Astrocyte of the cerebellum (primary cell): ENCODE measurements around the gene TMEM163.

Experiments
- DNase-seq: peaks from one replicate; pipeline ENCODE4 v3.0.0-alpha.2; 2011; ENCODE audit warnings: low read depth
- H3K4me3 ChIP-seq: 2 replicates; pipeline ENCODE4 v1.5.1; 2011; ENCODE audit warnings: mild to moderate bottlenecking, low read depth, low read length, moderate library complexity
- in situ Hi-C: cut with HindIII; loops from 2 replicates; pipeline ENCODE4 v1.10.0; 2017; ENCODE audit warnings: low sequenced_read_pairs
- TF ChIP-seq, protein P1 (sequence below): IDR thresholded peaks from 2 replicates; pipeline ENCODE4 v1.5.1; 2012; ENCODE audit warnings: low read length, low read depth, moderate library complexity, mild to moderate bottlenecking; ENCODE audit errors: missing control alignments

TMEM163 gene

DNA sequence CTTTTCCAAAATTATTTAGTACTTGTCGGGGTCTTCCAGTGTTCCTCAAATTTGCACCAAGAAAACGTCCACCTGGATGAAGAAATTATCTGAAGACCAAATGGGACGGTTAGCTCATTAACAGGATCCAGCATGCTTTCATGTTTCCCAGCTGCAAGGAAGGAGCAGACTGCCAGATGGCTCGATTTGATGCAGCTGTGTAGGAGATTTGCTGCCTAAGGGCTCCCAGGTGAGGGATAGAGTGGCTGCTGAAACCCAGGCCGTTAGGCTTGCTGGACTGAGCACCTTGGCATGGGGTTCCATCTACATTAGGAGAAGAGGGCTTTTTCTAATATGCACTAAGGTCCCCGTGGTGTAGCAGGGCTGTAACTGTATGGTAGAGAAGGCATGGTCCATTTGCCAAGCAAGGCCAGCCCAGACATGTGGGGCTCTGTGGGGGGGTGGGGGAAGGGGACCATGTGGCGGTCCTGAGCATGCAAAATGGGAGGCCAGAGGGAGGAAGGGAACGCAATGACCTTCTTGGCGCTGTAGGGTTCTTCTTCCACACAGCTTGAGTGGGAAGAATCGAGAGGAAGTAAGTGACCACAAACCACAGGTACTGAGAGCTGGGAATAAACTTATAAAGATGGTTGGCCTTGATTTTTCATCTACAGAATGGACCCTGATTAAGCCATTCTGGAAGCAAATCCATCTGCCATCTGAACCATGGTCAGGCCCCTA lies 144.0 kb downstream of the TMEM163 start:
- no peak for DNase-seq
- TF ChIP-seq, protein P1, sequence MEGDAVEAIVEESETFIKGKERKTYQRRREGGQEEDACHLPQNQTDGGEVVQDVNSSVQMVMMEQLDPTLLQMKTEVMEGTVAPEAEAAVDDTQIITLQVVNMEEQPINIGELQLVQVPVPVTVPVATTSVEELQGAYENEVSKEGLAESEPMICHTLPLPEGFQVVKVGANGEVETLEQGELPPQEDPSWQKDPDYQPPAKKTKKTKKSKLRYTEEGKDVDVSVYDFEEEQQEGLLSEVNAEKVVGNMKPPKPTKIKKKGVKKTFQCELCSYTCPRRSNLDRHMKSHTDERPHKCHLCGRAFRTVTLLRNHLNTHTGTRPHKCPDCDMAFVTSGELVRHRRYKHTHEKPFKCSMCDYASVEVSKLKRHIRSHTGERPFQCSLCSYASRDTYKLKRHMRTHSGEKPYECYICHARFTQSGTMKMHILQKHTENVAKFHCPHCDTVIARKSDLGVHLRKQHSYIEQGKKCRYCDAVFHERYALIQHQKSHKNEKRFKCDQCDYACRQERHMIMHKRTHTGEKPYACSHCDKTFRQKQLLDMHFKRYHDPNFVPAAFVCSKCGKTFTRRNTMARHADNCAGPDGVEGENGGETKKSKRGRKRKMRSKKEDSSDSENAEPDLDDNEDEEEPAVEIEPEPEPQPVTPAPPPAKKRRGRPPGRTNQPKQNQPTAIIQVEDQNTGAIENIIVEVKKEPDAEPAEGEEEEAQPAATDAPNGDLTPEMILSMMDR: no peak
- in situ Hi-C loops: no loop called here

GRCh38 chr2:134573724-134574123 lies 145.1 kb downstream of the TMEM163 start:
- no peak for DNase-seq
- in situ Hi-C loops: no loop called here
- TF ChIP-seq, protein P1: no peak
- H3K4me3 ChIP-seq: no peak overlapping the region

More for the DNA sequence above, 144.0 kb downstream of the TMEM163 start:
- no peak overlapping the region for H3K4me3 ChIP-seq

GRCh38 chr2:134573085-134573370 lies 145.8 kb downstream of the TMEM163 start:
- TF ChIP-seq, protein P1: no peak
- in situ Hi-C loops: no loop called here
- no peak for DNase-seq
- no peak overlapping the region for H3K4me3 ChIP-seq

DNA sequence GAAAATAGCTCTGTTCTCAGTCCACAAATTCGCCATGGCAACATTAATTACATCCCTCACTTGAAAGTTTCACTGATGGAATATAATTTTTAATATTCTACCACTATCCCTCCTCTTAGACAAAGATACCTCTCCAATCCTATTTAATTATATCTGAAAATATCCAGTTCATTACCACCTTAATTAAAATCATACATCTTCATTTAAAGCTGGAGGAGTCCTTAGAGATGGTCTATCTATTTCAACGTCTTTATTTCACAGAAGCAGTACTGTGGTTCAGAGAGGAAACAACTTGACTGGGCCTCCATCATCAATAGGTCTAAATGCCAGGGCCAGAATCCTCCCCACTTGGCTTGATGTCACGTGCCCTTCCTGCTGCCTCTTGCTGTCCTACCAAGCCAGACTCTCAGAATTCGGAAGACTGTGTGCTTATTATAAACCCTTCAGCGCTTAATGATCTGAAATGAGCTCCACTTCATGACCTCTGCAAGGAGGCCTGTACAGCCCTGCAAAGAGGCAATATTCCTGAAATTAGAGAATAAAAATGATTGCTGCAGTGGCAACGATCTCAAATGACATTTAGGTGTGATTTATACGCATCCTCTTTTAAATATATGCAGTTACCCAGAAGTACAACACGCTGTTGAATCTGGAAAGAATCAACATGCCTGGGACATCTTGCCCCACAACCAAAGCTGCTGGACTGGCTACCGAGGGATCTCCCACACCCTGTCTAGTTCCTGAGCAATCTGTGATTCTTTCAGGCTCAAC lies 146.3 kb downstream of the TMEM163 start:
- TF ChIP-seq, protein P1: no peak
- in situ Hi-C loops: no loop called here
- H3K4me3 ChIP-seq: no peak overlapping the region

GRCh38 chr2:134570676-134571075 lies 148.1 kb downstream of the TMEM163 start:
- in situ Hi-C loops: no loop called here
- H3K4me3 ChIP-seq: no peak overlapping the region
- DNase-seq: no peak
- TF ChIP-seq, protein P1: no peak

More for the DNA sequence above, 146.3 kb downstream of the TMEM163 start:
- DNase-seq: no peak

DNA sequence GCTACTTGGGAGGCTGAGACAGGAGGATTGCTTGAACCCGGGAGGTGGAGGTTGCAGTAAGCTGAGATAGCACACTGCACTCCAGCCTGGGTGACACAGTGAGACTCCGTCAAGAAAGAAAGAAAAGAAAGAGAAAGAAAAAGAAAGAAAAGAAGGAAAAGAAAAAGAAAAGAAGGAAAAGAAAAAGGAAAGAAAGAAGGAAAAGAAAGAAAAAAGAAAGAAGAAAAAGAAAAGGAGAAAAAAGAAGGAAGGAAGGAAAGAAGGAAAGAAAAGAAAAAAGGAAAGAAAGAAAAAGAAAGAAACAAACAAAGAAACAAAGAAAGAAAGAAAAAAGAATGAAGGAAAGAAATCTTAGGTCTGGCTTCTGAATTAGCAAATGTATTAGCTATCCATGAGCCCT lies 150.4 kb downstream of the TMEM163 start:
- DNase-seq: no peak
- TF ChIP-seq, protein P1: no peak
- in situ Hi-C loops: no loop called here
- no peak overlapping the region for H3K4me3 ChIP-seq
